K562 (cell line): Measurements from ENCODE around the gene RHBDF2. TPM values are rescaled to one million over a fixed set of nuclear protein-coding genes. Genes with fewer than 3 reads are reported as not detected.

ENCODE experiments used
- ARID1B ChIP-seq: fragments of 450-650 bp; IDR thresholded peaks from 2 replicates; pipeline ENCODE4 v1.6.1; 2016; ENCODE audit warnings: antibody characterized with exemption, mild to moderate bottlenecking, inconsistent platforms
- ARNT ChIP-seq, 2 experiments: fragments of 450-650 bp; IDR thresholded peaks; 2 replicates each; pipeline ENCODE4 v1.6.1; 2016; ENCODE audit warnings: mild to moderate bottlenecking in 1 of 2
- BACH1 ChIP-seq: fragments of 200-800 bp; sonication (Bioruptor generic); IDR thresholded peaks from 2 replicates; pipeline ENCODE4 v1.6.1; 2016; ENCODE audit warnings: missing genetic modification characterization, missing compliant biosample characterization
- BCOR ChIP-seq: fragments of 450-650 bp; IDR thresholded peaks from 2 replicates; pipeline ENCODE4 v1.6.1; 2016
- CC2D1A ChIP-seq: fragments of 450-650 bp; IDR thresholded peaks from 2 replicates; pipeline ENCODE4 v1.6.1; 2017; ENCODE audit warnings: mild to moderate bottlenecking
- CSDE1 ChIP-seq, 2 experiments: fragments of 450-650 bp; IDR thresholded peaks; 2 replicates each; pipeline ENCODE4 v1.6.1; 2016; ENCODE audit warnings: mild to moderate bottlenecking in 1 of 2
- DPF2 ChIP-seq: fragments of 450-650 bp; IDR thresholded peaks from 2 replicates; pipeline ENCODE4 v1.6.1; 2016
- FOXM1 ChIP-seq, 2 experiments: fragments of 450-650 bp in 1 of 2; sonication (generic) in 1 of 2; formaldehyde crosslinking in 1 of 2; IDR thresholded peaks; 2 replicates each; pipeline versions ENCODE4 v1.6.1 to v1.9.0; 2017 to 2022; ENCODE audit warnings: low read depth in 2 of 2, mild to moderate bottlenecking in 2 of 2, missing genetic modification reagents in 1 of 2, moderate library complexity in 1 of 2
- HDAC1 ChIP-seq, 2 experiments: fragments of 450-650 bp; IDR thresholded peaks; 2 replicates each; pipeline ENCODE4 v1.6.1; 2016 to 2017; ENCODE audit warnings: inconsistent platforms in 1 of 2, mild to moderate bottlenecking in 1 of 2, moderate library complexity in 1 of 2
- NR2C1 ChIP-seq, 2 experiments: fragments of 450-650 bp; IDR thresholded peaks; 2 replicates each; pipeline ENCODE4 v1.6.1; 2017; ENCODE audit warnings: mild to moderate bottlenecking in 2 of 2, antibody characterized with exemption in 1 of 2, inconsistent platforms in 1 of 2, missing compliant biosample characterization in 1 of 2, missing genetic modification characterization in 1 of 2
- OTX1 ChIP-seq: fragments of 450-650 bp; formaldehyde crosslinking; IDR thresholded peaks from 2 replicates; pipeline ENCODE4 v1.4.0; 2022; ENCODE audit warnings: mild to moderate bottlenecking
- RHOXF2B ChIP-seq: fragments of 250-450 bp; sonication (Bioruptor Pico); conservative IDR thresholded peaks from 2 replicates; pipeline ENCODE4 v1.5.1; 2021
- SMAD3 ChIP-seq: fragments of 450-650 bp; formaldehyde crosslinking; conservative IDR thresholded peaks from 2 replicates; pipeline ENCODE4 v1.4.0; 2020; ENCODE audit warnings: mild to moderate bottlenecking
- SP2 ChIP-seq: IDR thresholded peaks from 2 replicates; pipeline ENCODE4 v1.6.1; 2011; ENCODE audit warnings: mild to moderate bottlenecking, low read depth, low read length, moderate library complexity; ENCODE audit not compliant: poor library complexity, severe bottlenecking; ENCODE audit errors: extremely low read depth
- TRIM24 ChIP-seq, 2 experiments: fragments of 450-650 bp; IDR thresholded peaks; 2 replicates each; pipeline ENCODE4 v1.6.1; 2016
- XRCC3 ChIP-seq: fragments of 450-650 bp; IDR thresholded peaks from 2 replicates; pipeline ENCODE4 v1.6.1; 2017; ENCODE audit warnings: mild to moderate bottlenecking, moderate library complexity
- polyA plus RNA-seq, 8 experiments: library from polyadenylated mRNA; depleted of rRNA in 4 of 8; stranded (reverse) in 5 of 8; unstranded in 3 of 8; fragments of >200 nt; fragmentation: Nextera tagmentation in 2 of 8; fragmentation: Illumina TruSeq in 1 of 8; extraction: Ambion mirVana in 2 of 8; extraction: Trizol in 1 of 8; gene quantifications; 2 replicates each; pipeline versions ENCODE4 v1.2.1 to v1.2.3, GENCODE V29; 2011 to 2014; ENCODE audit warnings: inconsistent platforms in 1 of 8, missing spikeins in 1 of 8
- total RNA-seq, 7 experiments: library from RNA; depleted of rRNA in 6 of 7; stranded (reverse); fragments of >200 nt in 6 of 7; fragmentation: Illumina TruSeq in 2 of 7; extraction: Trizol in 2 of 7; gene quantifications; 2 replicates each; pipeline versions ENCODE4 v1.2.1 to v1.2.3, GENCODE V29; 2011 to 2021; ENCODE audit warnings: low replicate concordance in 1 of 7
- TF ChIP-seq, protein P1 (sequence below): fragments of 450-650 bp; formaldehyde crosslinking; IDR thresholded peaks from 2 replicates; pipeline ENCODE4 v1.4.0; 2020; ENCODE audit warnings: mild to moderate bottlenecking, mixed read lengths
- TF ChIP-seq, protein P2 (sequence below), 2 experiments: fragments of 450-650 bp in 1 of 2; sonication (generic) in 1 of 2; formaldehyde crosslinking in 1 of 2; IDR thresholded peaks; 2 replicates each; pipeline versions ENCODE4 v1.7.1 to v1.9.0; 2016 to 2022; ENCODE audit warnings: inconsistent platforms in 1 of 2, mild to moderate bottlenecking in 1 of 2, missing genetic modification reagents in 1 of 2

RHBDF2 gene
- total and polyA plus RNA-seq, 9 of the 15 experiments (the other 6 are each of a cell fraction or from before 2014, with no cell fraction given): 0.04 to 2.8 (median 1.1) TPM

GRCh38 chr17:76547642-76548202 lies 46.5 kb upstream of the RHBDF2 start (continued):
- TF ChIP-seq HDAC1 (IDR thresholded peaks at IDR 0.05): peak in 1 of 2 experiments; percentile 65; a peak in 2 of 4 replicates
- TF ChIP-seq, protein P1, sequence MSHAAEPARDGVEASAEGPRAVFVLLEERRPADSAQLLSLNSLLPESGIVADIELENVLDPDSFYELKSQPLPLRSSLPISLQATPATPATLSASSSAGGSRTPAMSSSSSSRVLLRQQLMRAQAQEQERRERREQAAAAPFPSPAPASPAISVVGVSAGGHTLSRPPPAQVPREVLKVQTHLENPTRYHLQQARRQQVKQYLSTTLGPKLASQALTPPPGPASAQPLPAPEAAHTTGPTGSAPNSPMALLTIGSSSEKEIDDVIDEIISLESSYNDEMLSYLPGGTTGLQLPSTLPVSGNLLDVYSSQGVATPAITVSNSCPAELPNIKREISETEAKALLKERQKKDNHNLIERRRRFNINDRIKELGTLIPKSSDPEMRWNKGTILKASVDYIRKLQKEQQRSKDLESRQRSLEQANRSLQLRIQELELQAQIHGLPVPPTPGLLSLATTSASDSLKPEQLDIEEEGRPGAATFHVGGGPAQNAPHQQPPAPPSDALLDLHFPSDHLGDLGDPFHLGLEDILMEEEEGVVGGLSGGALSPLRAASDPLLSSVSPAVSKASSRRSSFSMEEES (CRISPR knock-in tag): no peak
- TF ChIP-seq SP2: no peak
- peak; percentile 52 for TF ChIP-seq BCOR
- TF ChIP-seq ARNT (IDR thresholded peaks at IDR 0.05): peak in 1 of 2 experiments; percentile 56; a peak in 2 of 4 replicates
- no peak for TF ChIP-seq XRCC3
- no peak for TF ChIP-seq FOXM1 (IDR thresholded peaks at IDR 0.05; ENCODE audit: low read depth)
- TF ChIP-seq FOXM1 (CRISPR knock-in tag; IDR thresholded peaks at IDR 0.05; ENCODE audit: low read depth): no peak
- TF ChIP-seq CSDE1 (IDR thresholded peaks at IDR 0.05): peak; percentile 35 to 60; a peak in 2 of 4 replicates
- TF ChIP-seq, protein P2, sequence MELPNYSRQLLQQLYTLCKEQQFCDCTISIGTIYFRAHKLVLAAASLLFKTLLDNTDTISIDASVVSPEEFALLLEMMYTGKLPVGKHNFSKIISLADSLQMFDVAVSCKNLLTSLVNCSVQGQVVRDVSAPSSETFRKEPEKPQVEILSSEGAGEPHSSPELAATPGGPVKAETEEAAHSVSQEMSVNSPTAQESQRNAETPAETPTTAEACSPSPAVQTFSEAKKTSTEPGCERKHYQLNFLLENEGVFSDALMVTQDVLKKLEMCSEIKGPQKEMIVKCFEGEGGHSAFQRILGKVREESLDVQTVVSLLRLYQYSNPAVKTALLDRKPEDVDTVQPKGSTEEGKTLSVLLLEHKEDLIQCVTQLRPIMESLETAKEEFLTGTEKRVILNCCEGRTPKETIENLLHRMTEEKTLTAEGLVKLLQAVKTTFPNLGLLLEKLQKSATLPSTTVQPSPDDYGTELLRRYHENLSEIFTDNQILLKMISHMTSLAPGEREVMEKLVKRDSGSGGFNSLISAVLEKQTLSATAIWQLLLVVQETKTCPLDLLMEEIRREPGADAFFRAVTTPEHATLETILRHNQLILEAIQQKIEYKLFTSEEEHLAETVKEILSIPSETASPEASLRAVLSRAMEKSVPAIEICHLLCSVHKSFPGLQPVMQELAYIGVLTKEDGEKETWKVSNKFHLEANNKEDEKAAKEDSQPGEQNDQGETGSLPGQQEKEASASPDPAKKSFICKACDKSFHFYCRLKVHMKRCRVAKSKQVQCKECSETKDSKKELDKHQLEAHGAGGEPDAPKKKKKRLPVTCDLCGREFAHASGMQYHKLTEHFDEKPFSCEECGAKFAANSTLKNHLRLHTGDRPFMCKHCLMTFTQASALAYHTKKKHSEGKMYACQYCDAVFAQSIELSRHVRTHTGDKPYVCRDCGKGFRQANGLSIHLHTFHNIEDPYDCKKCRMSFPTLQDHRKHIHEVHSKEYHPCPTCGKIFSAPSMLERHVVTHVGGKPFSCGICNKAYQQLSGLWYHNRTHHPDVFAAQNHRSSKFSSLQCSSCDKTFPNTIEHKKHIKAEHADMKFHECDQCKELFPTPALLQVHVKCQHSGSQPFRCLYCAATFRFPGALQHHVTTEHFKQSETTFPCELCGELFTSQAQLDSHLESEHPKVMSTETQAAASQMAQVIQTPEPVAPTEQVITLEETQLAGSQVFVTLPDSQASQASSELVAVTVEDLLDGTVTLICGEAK (IDR thresholded peaks at IDR 0.05): 0 out of 2 replicates have a peak, but pooled peaks have one; percentile 14
- TF ChIP-seq, protein P2 (CRISPR knock-in tag; IDR thresholded peaks at IDR 0.05): no peak
- peak; percentile 14 to 21; a peak in 1 of 4 replicates for TF ChIP-seq TRIM24 (IDR thresholded peaks at IDR 0.05)
- TF ChIP-seq NR2C1 (IDR thresholded peaks at IDR 0.05): peak; percentile 54
- no peak for TF ChIP-seq NR2C1 (tag; IDR thresholded peaks at IDR 0.05)
- peak; percentile 3; the same call in 1 of the 2 replicates for TF ChIP-seq OTX1 (CRISPR knock-in tag)
- peak; percentile 34; the same call in 1 of the 2 replicates for TF ChIP-seq DPF2
- no peak for TF ChIP-seq RHOXF2B (CRISPR knock-in tag)
- no peak for TF ChIP-seq SMAD3 (CRISPR knock-in tag)
- peak; percentile 37; the same call in 1 of the 2 replicates for TF ChIP-seq ARID1B
- no peak for TF ChIP-seq BACH1
- 0 out of 2 replicates have a peak, but pooled peaks have one; percentile 12 for TF ChIP-seq CC2D1A
